ENCODE data around the gene JPH2. TPM values are rescaled to one million over a fixed set of nuclear protein-coding genes. Genes with fewer than 3 reads are reported as not detected.

The JPH2 gene
- total RNA-seq, 1 experiment from 2014 or later = 0.17 TPM

DNA sequence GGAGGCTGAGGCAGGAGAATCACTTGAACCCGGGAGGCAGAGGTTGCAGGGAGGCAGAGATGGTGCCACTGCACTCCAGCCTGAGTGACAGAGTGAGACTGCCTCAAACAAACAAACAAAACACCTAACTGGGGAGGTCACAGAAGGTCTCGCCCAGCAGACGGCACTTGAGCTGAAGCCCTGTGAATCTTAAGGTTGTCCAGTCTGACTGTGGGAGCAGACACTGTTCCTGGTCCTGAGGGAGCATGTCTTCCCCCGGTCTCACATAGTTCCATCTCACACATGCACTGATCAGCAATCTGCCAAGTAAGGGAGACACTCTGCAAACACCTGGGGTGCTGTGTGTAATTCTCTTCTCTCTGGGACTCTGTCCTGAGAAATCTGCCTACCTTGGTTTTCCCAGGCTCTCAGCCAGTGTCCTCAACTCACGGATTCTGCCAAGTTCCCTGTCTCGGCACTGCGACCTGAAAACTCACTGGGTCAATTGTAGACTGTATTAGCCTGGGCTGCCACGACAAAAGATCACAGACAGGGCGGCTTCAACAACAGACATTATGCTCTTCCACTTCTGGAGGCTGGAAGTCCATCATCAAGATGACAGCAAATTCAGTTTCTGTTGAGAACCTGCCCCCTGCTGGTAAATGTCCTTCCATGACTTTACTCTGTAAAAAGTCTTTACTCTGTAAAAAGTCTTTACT, 94.3 kb downstream of the JPH2 start:
- H3K4me1 ChIP-seq (ENCODE audit: control insufficient read depth in 1 of 2, insufficient read depth in 2 of 2, low read length in 2 of 2) = peaks cover 8 to 23% of the 10 kb centered on the region in 2 experiments; a peak in 3 of 4 replicates
- no peaks in the 10 kb centered on the region for H3K36me3 ChIP-seq (ENCODE audit: control insufficient read depth in 1 of 2, insufficient read depth in 2 of 2, low read length in 2 of 2)
- no peaks in the 10 kb centered on the region for H4K20me1 ChIP-seq (ENCODE audit: insufficient read depth)
- no peak overlapping the region for H3K4me2 ChIP-seq (ENCODE audit: low read length)
- H3K9me3 ChIP-seq (ENCODE audit: control insufficient read depth in 1 of 2, insufficient read depth in 1 of 2, low read depth in 1 of 2, low read length in 2 of 2) = no peaks in the 10 kb centered on the region
- TF ChIP-seq ZNF274 (IDR thresholded peaks at IDR 0.05; ENCODE audit: low read depth, low read length) (no peak), POLR2A (IDR thresholded peaks at IDR 0.05; ENCODE audit: borderline replicate concordance, extremely low read depth, insufficient read depth, insufficient read length) (no peak), RAD21 (IDR thresholded peaks at IDR 0.05; ENCODE audit: low read depth) (peak; percentile 71)
- TF ChIP-seq, protein P1, sequence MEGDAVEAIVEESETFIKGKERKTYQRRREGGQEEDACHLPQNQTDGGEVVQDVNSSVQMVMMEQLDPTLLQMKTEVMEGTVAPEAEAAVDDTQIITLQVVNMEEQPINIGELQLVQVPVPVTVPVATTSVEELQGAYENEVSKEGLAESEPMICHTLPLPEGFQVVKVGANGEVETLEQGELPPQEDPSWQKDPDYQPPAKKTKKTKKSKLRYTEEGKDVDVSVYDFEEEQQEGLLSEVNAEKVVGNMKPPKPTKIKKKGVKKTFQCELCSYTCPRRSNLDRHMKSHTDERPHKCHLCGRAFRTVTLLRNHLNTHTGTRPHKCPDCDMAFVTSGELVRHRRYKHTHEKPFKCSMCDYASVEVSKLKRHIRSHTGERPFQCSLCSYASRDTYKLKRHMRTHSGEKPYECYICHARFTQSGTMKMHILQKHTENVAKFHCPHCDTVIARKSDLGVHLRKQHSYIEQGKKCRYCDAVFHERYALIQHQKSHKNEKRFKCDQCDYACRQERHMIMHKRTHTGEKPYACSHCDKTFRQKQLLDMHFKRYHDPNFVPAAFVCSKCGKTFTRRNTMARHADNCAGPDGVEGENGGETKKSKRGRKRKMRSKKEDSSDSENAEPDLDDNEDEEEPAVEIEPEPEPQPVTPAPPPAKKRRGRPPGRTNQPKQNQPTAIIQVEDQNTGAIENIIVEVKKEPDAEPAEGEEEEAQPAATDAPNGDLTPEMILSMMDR (IDR thresholded peaks at IDR 0.05 in 2 of 3, conservative IDR thresholded peaks at IDR 0.05 in 1 of 3; ENCODE audit: borderline replicate concordance in 1 of 3, insufficient read depth in 1 of 3, low read depth in 2 of 3, low read length in 2 of 3) = peak; percentile 60 to 70 (median 66); a peak in 5 of 6 replicates
- ChIA-PET RAD21 (ENCODE audit: low non-redundant PET in 1 of 2, low total read pairs in 2 of 2, uncharacterized antibody in 2 of 2, unreplicated experiment in 2 of 2) (interaction anchor here in 1 of 2 experiments (1.4 kb wide), 1 partner anchor 9 kb away, joined by 3 read pairs; no protein-coding TSS in a partner anchor), CTCF (interaction anchor here (1.4 to 2.9 kb wide), 5 partner anchors 248 to 644 kb away, joined by 3 to 9 read pairs (median 4); no protein-coding TSS in a partner anchor), POLR2A (no interaction called here)
- no peak overlapping the region for H3K9ac ChIP-seq (ENCODE audit: low read length)
- ATAC-seq (peak; percentile 64), DNase-seq (ENCODE audit: low read depth, low spot score) (no peak)
- no peaks in the 10 kb centered on the region for H3K27me3 ChIP-seq (ENCODE audit: insufficient read depth, low read length)
- intact Hi-C loops (cut with micrococcal nuclease) = no loop called here
- no peak overlapping the region for H3K4me3 ChIP-seq (replicated peaks in 1 of 2; ENCODE audit: low read depth in 1 of 2, low read length in 2 of 2)
- peak overlapping the region; percentile 78 for H2AFZ ChIP-seq (ENCODE audit: low read depth, low read length, poor library complexity, severe bottlenecking)
- no peak overlapping the region for H3K27ac ChIP-seq (ENCODE audit: low read depth, low read length)
- no TSS peak for BruUV-seq (replicated peaks)
- no peaks in the 10 kb centered on the region for H3K9me2 ChIP-seq (ENCODE audit: insufficient read depth)
- no peaks in the 10 kb centered on the region for H3K79me2 ChIP-seq (ENCODE audit: insufficient read depth, low read length)

DNA sequence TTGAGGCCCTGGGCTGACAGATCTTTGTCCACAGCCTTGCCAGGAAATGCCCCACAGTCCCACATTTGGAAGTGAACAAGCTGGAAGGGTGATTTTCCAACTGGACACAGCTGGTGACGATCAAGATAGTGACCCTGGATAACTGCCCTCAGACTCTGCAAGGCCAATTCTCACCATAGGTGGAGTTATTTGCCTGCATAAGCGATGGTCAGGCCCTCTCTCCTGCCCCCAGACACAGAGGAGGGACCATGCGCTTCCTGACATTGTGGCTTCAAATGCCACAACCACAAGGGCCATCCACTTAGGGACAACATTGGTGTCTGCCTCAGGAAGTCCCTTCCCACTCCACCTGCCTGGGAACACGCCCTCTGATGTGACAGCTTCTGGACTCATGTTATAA, 96.0 kb downstream of the JPH2 start:
- peaks cover 8 to 21% of the 10 kb centered on the region in 2 experiments; a peak in 3 of 4 replicates for H3K4me1 ChIP-seq (ENCODE audit: control insufficient read depth in 1 of 2, insufficient read depth in 2 of 2, low read length in 2 of 2)
- POLR2A ChIA-PET = no interaction called here
- no peak overlapping the region for H3K9ac ChIP-seq (ENCODE audit: low read length)
- no peak overlapping the region for H3K4me2 ChIP-seq (ENCODE audit: low read length)
- no TSS peak for BruUV-seq (replicated peaks)
- H2AFZ ChIP-seq (ENCODE audit: low read depth, low read length, poor library complexity, severe bottlenecking) = peak overlapping the region; percentile 25
- ATAC-seq = peak; percentile 31; the same call in 1 of the 2 replicates
- no peaks in the 10 kb centered on the region for H3K9me2 ChIP-seq (ENCODE audit: insufficient read depth)
- H4K20me1 ChIP-seq (ENCODE audit: insufficient read depth) = no peaks in the 10 kb centered on the region
- H3K4me3 ChIP-seq (replicated peaks in 1 of 2; ENCODE audit: low read depth in 1 of 2, low read length in 2 of 2) = no peak overlapping the region
- RAD21 ChIA-PET (ENCODE audit: low non-redundant PET in 1 of 2, low total read pairs in 2 of 2, uncharacterized antibody in 2 of 2, unreplicated experiment in 2 of 2) = no interaction called here
- H3K36me3 ChIP-seq (ENCODE audit: control insufficient read depth in 1 of 2, insufficient read depth in 2 of 2, low read length in 2 of 2) = no peaks in the 10 kb centered on the region
- intact Hi-C loops (cut with micrococcal nuclease) = no loop called here
- DNase-seq (ENCODE audit: low read depth, low spot score) = no peak
- no peaks in the 10 kb centered on the region for H3K79me2 ChIP-seq (ENCODE audit: insufficient read depth, low read length)
- no peaks in the 10 kb centered on the region for H3K27me3 ChIP-seq (ENCODE audit: insufficient read depth, low read length)
- CTCF ChIA-PET = interaction anchor here (1.4 to 2.9 kb wide), 3 partner anchors 35 to 642 kb away, joined by 3 to 9 read pairs (median 7); no protein-coding TSS in a partner anchor
- no peaks in the 10 kb centered on the region for H3K9me3 ChIP-seq (ENCODE audit: control insufficient read depth in 1 of 2, insufficient read depth in 1 of 2, low read depth in 1 of 2, low read length in 2 of 2)
- H3K27ac ChIP-seq (ENCODE audit: low read depth, low read length) = no peak overlapping the region
- TF ChIP-seq ZFX (IDR thresholded peaks at IDR 0.05) = no peak
- no peak for TF ChIP-seq ZNF274 (IDR thresholded peaks at IDR 0.05; ENCODE audit: low read depth, low read length)
- TF ChIP-seq TCF7L2 (IDR thresholded peaks at IDR 0.05; ENCODE audit: borderline replicate concordance, extremely low read depth, insufficient read depth, insufficient read length) = no peak
- no peak for TF ChIP-seq FOSL1 (IDR thresholded peaks at IDR 0.05; ENCODE audit: low read depth)
- no peak for TF ChIP-seq SRF (IDR thresholded peaks at IDR 0.05; ENCODE audit: low read depth)
- TF ChIP-seq REST (IDR thresholded peaks at IDR 0.05; ENCODE audit: low read depth) = no peak
- TF ChIP-seq EGR1 (IDR thresholded peaks at IDR 0.05; ENCODE audit: low read depth) = no peak
- no peak for TF ChIP-seq MAX (IDR thresholded peaks at IDR 0.05)
- no peak for TF ChIP-seq POLR2AphosphoS5 (IDR thresholded peaks at IDR 0.05; ENCODE audit: low read depth, low read length)
- no peak for TF ChIP-seq CBX3 (IDR thresholded peaks at IDR 0.05; ENCODE audit: low read depth)
- TF ChIP-seq YY1 (IDR thresholded peaks at IDR 0.05; ENCODE audit: extremely low read depth, insufficient replicate concordance, low read depth, low read length) = no peak
